Kasumi-1 (cell line): ENCODE measurements around the gene EEPD1.
"Not testable (repeated sequence)": the region's sequence is repeated elsewhere in the genome, so short reads cannot be mapped to it uniquely, and the experiment has no call there.

ENCODE experiments used
- DNase-seq, 2 experiments: peaks; one replicate each; lab custom pipeline; 2025; lab: John Stamatoyannopoulos, UW

Gene EEPD1

DNA sequence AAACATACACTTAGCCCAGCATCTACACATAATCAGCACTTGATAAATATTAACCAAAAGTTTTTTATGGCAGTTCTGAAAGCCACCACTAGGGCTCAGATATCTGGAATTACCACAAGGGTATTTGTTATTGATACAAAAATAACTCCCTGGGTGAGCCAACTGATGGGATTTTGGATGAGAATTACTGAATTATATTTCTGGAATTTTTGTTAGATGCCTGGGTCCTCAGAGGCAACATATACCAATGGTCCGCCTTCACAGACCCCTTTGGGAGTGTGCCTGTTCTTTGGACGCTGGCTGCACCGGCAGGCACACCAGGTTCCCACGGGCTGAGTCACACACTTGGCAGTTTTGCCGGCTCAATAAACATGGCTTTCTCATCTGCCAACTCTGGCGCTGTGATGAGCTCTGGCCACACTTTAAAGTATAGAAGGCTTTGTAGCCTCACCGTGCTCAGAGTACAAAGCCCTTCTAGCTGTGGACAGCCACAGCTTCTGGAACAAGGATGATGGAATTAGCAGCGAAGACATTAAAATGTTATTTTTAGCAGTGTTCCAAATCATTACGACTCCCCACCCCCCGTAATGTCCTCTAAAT lies 24.5 kb upstream of the EEPD1 start:
- peak; percentile 62 for DNase-seq

DNA sequence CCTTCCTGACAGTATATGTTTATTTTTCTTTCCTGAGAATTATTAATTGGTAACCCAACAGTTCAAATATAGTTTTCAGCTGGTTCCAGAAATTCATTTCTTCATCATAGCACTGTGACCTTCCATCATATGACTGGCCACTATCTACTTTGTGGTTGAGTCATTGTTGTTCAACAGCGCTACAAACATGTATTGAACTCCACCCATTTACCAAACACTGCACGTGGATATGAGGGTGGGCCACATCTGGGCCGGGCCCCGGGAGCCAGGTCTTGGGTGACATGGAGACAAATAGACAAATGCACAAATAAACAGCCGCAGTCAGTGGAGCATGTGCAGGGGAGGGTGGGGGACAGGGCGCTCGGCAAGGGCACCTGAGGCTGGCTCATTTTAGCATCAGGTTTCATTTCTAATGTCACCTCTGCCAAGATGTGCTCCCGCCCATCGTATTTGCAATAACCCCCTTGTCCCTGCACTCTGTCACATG lies 24.0 kb upstream of the EEPD1 start:
- DNase-seq, result no peak

DNA sequence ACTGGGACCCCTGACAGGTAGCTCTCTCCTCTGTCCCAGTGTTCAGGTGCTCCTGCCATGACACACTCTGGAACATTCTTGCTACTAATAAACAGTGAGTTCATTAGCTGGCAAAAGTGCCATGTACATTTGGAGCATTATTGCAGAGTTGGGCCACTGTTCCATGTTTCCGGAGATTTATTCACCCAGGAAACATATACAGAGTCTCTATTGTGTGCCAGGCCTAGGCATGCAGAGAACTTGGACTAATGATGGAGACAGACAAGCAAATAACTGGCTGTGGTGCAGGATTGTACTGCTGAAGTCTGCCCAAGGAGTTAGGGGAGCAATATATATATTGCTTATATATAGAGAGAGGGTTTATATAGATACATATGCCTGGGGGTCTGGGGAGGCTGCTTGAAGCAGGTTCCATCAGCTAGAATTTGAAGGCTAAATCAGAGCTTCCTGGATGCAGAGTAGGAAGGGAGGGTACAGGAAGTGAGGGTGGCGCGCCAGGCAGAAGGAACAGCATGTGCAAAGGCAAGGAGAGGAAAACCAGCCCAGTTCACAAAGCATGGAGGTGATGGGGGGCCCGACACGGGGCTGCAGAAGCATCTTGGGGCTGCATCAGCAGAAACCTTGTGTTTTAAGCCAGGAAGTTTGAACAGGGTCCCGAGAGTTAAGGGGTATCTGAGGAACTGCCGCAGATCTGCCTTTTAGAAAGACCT lies 22.7 kb upstream of the EEPD1 start:
- DNase-seq, result no peak

DNA sequence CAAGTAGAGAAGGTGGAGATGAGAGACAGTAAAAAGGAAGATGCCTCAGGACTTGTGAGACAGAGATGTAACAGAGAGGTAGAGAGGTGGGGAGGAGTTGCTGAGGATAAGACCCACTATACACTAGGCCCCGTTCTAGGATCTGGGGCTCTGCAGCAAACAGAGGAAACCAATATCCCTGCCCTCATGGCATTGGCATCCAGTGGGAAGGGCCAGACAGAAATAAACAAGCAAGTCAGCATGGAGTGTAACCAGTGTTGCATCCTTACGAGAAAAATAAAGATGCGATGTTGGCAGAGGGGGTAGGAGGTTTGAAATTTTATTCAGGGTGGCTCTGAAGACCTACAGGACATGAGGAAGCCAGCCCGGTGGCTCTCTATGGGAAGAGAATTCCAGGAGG lies 22.0 kb upstream of the EEPD1 start:
- no peak for DNase-seq

DNA sequence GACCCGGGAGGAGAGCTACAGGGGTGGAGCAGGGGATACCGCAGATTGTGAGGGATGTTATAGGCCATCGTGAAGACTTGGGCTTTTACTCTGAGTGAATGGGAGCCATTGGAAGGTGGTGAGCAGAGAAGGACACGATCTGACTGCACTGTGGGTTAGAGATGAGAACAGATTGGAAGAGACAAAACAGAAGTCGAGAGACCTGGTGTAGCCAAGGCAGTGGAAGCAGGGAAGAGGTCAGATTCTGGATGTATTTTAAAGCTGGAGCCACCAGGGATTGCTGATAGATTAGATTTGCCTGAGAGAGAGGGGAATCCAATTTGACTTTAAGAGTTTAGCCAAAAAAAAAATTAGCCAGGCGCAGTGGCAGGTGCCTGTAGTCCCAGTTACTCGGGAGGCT lies 21.6 kb upstream of the EEPD1 start:
- DNase-seq, result no peak

DNA sequence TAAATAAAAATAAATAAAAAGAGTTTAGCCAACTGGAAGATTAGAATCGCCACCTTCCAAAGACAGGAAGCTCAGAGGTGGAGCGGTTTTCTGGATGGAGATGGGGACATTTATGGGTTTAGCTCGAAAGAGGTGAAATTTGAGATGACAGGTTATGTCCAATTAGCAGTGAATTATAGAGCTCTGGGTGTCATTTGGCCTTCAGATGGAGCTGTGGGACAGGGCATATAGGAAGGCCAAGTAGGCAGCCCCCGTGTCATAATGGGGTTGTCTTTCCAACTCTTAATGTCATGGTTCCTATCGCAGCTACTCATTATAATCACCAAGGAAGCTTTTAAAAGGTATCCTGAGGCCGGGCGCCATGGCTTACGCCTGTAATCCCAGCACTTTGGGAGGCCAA lies 21.0 kb upstream of the EEPD1 start:
- DNase-seq, result peak in 1 of 2 experiments; percentile 24

DNA sequence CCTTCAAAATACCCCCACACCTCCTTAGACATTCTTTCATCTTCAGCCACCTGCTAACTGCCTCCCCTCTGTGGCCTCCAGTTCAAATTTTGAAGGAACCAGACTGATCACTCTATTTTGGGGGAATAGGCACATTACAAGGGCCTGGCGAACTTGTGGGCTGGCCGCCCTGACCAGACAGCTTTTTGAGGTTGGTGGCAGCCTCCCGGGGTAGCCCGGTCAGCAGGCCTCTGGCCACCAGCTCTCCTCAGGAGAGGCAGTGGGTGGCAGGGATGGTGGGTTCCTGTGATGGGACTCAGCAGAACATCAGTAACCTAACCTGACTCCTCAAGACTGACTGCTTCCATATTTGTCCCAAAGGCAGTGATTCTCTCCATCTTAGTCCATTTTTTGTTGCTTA lies 17.4 kb upstream of the EEPD1 start:
- DNase-seq, result no peak

DNA sequence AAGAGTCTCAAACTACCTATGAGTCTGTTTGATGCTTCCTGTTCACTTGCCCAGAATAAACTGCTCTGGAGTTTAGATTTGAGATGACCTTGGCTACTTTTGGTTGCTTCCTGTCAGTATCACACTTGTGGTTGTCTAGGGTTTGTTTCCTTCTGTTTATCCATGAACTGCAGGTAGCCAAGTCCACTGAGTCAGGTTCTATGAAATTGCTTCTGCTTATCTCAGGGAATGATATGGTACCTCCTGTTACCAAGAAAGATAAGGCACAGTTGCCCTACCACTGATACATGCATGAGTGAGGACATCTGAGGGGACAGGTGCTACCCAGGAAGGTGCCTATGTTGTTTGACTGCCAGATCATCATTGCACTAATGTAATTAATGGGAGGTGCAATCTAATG lies 15.8 kb upstream of the EEPD1 start:
- no peak for DNase-seq

DNA sequence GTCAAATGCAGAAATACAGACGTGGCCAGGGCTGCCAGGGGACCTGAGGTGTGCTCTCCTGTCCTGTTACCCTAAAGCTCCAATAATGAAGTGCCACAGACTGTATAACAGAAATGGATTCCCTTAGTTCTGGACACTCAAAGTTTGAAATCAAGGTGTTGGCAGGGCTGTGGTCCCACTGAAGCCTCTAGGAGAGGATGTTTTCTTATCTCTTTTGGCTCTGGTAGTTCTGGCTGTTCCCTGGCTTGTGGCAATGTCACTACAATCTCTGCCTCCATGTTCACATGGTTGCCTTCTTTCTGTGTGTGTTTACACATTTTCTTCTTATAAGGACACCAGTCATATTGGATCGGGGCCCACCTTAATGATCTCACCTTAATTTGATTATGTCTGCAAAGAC lies 15.3 kb upstream of the EEPD1 start:
- DNase-seq, result no peak

DNA sequence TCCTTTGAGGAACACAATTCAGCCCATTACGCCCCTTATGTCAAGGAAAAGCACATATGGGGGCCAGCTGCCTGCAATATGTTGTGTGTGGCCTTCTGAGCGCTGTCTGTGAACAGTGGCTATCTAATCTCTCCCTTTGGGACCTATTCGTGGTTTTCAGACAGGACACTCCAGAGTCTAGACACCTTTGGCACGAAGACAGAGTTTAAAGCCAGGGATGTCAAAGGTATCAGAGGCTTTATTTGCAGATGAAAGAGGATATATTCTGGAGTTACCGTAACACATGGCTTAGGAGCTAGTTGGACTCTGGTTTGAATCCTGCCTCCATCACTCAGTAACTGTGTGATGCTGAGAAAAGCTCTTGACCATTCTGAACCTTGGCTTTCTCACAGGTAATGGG lies 14.8 kb upstream of the EEPD1 start:
- DNase-seq, result no peak

DNA sequence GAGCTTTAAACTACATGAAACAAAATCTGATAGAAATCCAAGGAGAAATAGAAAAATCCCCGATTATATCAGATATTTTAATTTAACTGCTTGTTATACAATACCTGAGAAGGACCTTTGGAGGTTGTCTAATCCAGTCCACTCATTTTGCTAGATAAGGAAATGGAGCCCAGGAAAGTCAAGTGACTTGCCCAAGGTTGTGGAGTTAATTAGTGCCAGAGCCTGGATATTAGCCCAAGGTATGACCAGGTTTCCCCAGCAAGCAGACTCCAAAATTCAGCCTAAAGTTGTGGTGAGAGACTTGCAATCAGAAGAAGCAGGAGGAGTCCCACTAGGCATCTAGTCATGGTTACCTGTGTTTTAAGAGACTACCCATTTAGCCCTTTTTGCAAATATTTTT lies 11.7 kb upstream of the EEPD1 start:
- DNase-seq, result no peak

DNA sequence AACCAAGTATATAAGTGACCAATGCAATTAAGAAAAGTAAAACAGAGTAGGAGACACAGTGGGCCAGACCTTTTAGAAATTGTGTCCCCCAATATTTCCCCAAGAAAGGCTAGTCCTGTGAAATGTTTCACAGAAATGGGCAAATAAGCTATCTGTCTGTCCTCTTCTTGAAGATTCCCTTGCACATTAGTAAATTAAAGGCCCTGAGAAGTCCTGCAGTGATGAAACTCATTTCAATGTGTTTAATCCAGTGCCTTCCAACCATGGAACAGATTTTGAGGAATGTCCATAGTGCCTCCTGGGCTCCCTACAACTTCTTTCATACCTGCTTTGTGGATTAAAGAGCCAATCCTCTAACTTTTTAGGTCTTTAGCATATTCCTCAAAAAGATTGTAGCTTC lies 11.2 kb upstream of the EEPD1 start:
- no peak for DNase-seq

DNA sequence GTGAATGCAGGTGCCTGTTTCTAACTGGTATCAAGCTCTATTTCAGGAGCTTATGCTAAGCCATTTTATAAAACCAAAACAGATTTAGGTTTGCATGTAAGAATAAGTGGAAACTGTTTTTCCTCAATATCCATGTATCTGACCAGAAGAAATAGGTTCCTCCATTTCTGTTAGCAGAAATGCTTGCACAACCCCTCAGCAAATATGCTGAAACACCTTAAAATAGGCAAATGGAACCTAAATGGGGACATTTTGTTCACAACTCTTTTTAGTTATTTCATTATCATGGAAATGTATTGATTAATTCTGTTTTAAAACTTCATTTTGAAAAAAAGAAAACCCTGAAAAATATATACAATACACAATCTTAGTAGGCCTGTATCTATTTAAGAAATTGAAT lies 8.9 kb upstream of the EEPD1 start:
- DNase-seq, result no peak

DNA sequence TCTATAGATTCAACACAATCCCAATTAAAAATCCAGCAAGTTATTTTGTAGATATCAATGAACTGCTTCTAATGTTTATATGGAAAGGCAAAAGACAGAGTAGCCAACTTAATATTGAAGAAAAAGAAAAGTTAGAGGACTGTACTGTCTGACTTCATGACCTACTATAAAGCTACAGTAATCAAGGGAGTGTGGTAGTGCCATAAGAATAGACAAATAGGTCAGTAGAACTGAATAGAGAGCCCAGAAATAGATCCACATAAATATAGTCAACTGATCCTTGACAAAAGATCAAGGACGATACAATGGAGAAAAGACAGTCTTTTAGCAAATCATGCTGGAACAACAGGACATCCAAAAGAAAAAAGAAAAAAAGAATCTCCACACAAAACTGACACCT lies 7.4 kb upstream of the EEPD1 start:
- no peak for DNase-seq

DNA sequence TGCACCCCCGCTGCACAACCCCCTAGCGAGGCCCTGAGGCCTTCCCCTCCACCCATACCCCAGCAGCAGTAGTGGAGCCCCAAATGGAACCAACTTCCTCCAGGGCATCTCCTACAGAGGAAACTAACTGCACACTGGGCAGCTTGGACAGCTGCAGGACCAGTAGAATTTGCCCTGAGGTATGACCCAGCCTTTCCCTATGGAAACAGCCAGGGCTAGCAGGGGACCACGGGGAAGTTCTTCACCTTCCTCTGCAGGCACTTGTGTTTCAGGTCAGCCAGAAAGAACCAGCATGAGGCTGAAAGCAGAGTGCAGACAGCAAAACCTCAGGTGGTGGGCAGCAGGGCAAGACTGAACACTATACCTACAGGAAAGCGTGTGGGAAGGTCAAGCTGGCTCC lies 5.7 kb upstream of the EEPD1 start:
- no peak for DNase-seq

DNA sequence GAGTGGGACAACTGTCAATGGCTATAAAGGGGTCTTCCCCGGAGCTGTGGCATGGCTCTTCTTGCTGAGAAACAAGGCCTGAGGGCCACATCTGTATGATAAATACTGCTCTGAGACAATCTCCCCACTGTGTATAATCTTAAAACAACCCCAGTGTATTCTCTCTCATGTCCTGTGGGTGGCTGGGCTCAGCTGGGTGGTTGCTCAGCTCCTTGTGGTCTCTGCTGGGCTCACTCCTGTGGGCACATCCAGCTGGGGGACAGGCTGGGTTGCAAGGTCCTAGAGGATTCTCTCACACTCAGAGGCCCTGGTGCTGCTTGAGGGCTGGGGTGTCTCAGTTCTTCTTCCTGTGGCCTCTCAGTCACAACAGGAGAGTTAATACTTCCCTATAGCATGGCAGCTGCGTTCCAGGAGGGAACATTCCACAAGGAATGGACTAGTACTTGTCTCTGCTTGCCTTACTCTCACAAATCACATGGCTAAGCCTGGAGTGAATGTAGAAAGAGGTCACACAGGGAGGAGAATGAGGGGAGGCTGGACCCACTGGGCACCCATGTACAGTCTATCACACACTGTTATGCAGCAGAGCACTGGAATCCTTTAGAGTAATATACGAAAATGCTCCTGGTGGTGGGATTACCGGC lies 4.5 kb upstream of the EEPD1 start:
- DNase-seq, result no peak

DNA sequence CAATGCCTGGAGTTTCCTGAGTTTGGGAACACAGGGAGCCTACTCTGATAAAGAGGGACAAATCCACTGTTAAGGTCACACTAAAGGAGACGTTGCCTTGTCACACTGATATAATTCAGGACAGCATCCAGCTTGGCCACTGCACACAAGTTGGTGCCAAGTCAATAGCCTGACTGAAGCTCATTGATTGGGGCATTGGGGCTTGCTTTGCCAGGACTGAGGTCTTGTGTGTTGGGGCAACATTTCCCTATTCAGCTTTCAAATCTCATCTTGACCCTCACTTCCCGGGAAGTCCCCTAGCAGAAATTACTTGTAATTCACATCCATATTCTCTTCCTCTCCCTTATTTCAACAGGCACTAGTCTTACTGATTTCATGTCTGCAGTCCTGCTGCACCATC lies 3.8 kb upstream of the EEPD1 start:
- not testable (repeated sequence) for DNase-seq

DNA sequence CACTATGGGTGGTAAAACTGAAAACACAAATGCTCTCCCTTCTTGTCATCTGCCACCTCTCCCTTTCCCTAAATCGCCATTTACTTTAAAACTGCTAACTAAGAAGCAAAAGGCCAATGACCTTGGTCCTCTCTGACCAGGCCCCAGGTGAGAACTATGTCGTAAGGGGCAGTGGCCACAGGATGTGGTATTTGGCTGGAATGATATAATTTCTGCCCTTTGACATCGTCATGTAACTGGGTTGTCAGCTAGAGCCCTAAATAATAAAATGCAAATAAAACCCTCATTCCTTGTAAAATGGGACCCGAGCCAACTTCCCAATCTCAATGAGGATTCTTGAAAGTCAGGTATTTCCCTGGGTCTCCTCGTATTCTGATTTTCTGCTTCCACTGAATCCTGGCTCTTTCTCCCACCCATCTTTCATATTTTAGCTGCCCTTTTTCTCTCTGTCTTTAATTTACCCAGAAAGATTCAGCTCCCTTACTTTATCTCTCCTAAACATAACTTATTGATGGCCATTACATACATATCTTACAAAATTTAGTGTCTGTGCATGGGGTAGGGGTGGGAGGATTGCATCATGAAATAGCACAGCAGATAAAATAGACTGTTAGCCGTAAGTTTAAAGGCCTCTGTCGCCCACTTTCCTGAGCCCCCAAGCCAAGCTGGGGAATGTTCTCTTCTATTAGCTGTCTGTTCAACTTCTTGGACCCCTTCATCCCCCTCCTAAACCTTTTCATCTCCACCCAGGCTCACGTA lies 3.2 kb upstream of the EEPD1 start:
- no peak for DNase-seq

DNA sequence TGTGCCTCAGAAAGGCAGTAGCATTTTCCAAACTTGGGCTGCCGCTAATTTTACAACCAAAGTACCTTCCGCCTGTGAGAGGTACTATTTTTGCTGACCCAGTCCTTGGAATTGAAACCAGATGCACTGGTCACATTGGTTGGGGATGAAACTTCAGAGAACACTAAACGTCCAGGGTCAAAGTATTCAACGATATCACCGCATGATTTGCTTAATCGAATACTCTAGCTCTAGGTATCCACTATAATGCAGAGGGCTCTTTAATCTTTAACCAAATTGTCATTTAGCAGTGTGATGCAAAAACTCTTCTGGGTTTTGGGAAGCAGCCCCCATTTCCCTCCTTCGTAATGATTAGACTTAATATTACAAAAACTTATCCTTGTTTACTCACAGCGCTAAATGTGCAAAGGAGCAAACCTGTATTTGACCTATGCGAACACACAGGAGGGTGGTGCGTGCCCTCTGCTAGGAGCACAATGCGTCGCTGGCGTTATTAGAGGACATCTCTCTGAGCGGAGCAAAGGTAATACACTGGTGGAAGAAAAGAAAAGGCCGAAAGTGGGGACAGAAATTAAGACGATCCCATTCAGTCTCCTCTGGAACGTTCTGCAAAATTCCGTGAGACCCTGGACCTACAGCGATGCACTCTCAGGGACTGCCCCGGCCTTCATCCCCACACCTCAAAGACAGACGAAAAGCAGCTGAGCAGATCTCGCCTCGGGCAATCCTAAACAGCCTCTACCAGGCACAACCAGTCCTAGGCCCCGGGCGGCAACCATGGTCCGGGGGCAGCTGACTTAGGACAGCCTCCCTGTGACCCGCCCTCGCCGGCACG lies 916 bp upstream of the EEPD1 start:
- no peak for DNase-seq

DNA sequence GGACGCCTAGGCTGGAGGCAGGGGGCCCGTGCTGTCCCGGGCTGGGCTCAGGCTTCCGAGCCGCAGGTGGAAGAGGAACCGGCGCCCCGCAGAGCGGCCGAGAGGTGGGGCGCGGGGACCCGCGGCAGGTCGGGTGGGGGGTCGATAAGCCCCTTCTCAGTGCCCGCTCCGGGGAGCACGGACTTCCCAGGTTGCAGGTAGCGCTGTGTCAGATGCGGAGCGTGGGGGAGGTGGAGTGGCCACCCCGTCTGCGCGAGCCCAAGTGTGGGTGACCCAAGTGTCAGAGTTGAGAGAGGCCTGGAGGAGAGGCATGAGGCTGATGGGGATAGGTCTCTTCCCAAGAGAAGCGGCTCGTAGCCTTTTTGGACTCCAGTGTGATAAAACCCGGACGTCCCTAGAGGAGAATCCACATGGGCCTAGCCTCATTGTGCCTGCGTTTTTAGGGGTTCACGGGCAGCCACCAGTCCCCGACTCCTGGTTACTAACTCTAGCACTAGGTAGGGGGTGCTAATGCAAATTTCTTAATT lies 580 bp downstream of the EEPD1 start:
- peak; percentile 42 to 45 for DNase-seq
